ENCODE results near the gene TAPBP. TPM values are rescaled to one million over a fixed set of nuclear protein-coding genes. Genes with fewer than 3 reads are reported as not detected.
A peak's percentile ranks its signal among the peaks of the same experiment; 100 is the strongest.

Gene TAPBP
- total and polyA plus RNA-seq, 9 of the 15 experiments (the other 6 are each of a cell fraction or from before 2014, with no cell fraction given) = 5.6 to 74.0 (median 22.3) TPM

DNA sequence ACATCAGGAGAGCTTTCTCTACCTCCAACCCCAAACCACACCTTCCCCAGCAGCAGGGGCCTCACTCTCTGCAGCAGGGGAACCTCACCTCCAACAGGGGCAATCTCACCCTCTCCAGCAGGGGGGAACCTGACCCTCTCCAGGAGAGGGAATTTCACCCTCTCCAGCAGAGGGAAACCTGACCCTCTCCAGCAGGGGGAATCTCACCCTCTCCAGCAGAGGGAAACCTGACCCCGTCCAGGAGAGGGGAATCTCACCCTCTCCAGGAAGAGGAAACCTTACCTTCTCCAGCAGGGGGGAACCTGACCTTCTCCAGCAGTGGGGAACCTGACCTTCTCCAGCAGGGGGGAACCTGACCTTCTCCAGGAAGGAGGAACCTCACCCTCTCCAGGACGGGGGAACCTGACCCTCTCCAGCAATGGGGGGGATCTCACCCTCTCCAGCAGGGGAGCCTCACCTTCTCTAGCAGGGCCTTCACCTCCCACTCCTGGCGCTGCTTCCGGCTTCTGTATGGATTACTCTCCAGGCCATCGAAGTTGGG lies 33.8 kb downstream of the TAPBP start (continued):
- no peak for TF ChIP-seq FOXA1 (IDR thresholded peaks at IDR 0.05; ENCODE audit: borderline replicate concordance)
- no peak for TF ChIP-seq EGR1 (conservative IDR thresholded peaks at IDR 0.05)
- TF ChIP-seq, protein P1, sequence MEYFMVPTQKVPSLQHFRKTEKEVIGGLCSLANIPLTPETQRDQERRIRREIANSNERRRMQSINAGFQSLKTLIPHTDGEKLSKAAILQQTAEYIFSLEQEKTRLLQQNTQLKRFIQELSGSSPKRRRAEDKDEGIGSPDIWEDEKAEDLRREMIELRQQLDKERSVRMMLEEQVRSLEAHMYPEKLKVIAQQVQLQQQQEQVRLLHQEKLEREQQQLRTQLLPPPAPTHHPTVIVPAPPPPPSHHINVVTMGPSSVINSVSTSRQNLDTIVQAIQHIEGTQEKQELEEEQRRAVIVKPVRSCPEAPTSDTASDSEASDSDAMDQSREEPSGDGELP (CRISPR knock-in tag; IDR thresholded peaks at IDR 0.05; ENCODE audit: borderline replicate concordance) = peak; percentile 82
- TF ChIP-seq, protein P2, sequence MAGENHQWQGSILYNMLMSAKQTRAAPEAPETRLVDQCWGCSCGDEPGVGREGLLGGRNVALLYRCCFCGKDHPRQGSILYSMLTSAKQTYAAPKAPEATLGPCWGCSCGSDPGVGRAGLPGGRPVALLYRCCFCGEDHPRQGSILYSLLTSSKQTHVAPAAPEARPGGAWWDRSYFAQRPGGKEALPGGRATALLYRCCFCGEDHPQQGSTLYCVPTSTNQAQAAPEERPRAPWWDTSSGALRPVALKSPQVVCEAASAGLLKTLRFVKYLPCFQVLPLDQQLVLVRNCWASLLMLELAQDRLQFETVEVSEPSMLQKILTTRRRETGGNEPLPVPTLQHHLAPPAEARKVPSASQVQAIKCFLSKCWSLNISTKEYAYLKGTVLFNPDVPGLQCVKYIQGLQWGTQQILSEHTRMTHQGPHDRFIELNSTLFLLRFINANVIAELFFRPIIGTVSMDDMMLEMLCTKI (IDR thresholded peaks at IDR 0.05; ENCODE audit: partially characterized antibody) = no peak
- TF ChIP-seq MAFK (IDR thresholded peaks at IDR 0.05; ENCODE audit: low read length) = no peak
- no peak for TF ChIP-seq RUNX1 (IDR thresholded peaks at IDR 0.05; ENCODE audit: low read depth)
- no peak for TF ChIP-seq SMARCA4 (IDR thresholded peaks at IDR 0.05)
- TF ChIP-seq, protein P3, sequence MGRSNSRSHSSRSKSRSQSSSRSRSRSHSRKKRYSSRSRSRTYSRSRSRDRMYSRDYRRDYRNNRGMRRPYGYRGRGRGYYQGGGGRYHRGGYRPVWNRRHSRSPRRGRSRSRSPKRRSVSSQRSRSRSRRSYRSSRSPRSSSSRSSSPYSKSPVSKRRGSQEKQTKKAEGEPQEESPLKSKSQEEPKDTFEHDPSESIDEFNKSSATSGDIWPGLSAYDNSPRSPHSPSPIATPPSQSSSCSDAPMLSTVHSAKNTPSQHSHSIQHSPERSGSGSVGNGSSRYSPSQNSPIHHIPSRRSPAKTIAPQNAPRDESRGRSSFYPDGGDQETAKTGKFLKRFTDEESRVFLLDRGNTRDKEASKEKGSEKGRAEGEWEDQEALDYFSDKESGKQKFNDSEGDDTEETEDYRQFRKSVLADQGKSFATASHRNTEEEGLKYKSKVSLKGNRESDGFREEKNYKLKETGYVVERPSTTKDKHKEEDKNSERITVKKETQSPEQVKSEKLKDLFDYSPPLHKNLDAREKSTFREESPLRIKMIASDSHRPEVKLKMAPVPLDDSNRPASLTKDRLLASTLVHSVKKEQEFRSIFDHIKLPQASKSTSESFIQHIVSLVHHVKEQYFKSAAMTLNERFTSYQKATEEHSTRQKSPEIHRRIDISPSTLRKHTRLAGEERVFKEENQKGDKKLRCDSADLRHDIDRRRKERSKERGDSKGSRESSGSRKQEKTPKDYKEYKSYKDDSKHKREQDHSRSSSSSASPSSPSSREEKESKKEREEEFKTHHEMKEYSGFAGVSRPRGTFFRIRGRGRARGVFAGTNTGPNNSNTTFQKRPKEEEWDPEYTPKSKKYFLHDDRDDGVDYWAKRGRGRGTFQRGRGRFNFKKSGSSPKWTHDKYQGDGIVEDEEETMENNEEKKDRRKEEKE (IDR thresholded peaks at IDR 0.05; ENCODE audit: borderline replicate concordance in 1 of 2, control insufficient read depth in 1 of 2, low read depth in 2 of 2, low read length in 1 of 2) = peak in 1 of 2 experiments; percentile 89; a peak in 2 of 4 replicates
- TF ChIP-seq SREBF1 (IDR thresholded peaks at IDR 0.05; ENCODE audit: borderline replicate concordance, low read depth, low read length) = peak; percentile 48; the same call in 1 of the 2 replicates
- TF ChIP-seq, protein P4, sequence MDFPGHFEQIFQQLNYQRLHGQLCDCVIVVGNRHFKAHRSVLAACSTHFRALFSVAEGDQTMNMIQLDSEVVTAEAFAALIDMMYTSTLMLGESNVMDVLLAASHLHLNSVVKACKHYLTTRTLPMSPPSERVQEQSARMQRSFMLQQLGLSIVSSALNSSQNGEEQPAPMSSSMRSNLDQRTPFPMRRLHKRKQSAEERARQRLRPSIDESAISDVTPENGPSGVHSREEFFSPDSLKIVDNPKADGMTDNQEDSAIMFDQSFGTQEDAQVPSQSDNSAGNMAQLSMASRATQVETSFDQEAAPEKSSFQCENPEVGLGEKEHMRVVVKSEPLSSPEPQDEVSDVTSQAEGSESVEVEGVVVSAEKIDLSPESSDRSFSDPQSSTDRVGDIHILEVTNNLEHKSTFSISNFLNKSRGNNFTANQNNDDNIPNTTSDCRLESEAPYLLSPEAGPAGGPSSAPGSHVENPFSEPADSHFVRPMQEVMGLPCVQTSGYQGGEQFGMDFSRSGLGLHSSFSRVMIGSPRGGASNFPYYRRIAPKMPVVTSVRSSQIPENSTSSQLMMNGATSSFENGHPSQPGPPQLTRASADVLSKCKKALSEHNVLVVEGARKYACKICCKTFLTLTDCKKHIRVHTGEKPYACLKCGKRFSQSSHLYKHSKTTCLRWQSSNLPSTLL (IDR thresholded peaks at IDR 0.05) = no peak
- no peak for TF ChIP-seq POLR2B (IDR thresholded peaks at IDR 0.05; ENCODE audit: low read depth, partially characterized antibody)
- no peak for TF ChIP-seq HDAC2 (IDR thresholded peaks at IDR 0.05)
- TF ChIP-seq ZNF561 (CRISPR knock-in tag; conservative IDR thresholded peaks at IDR 0.05) = no peak
- TF ChIP-seq CAMTA2 (CRISPR knock-in tag; conservative IDR thresholded peaks at IDR 0.05) = no peak
- TF ChIP-seq PHB (CRISPR knock-in tag; IDR thresholded peaks at IDR 0.05) = no peak
- no peak for TF ChIP-seq RBM17 (IDR thresholded peaks at IDR 0.05; ENCODE audit: borderline replicate concordance, low read depth, low read length)
- TF ChIP-seq, protein P5, sequence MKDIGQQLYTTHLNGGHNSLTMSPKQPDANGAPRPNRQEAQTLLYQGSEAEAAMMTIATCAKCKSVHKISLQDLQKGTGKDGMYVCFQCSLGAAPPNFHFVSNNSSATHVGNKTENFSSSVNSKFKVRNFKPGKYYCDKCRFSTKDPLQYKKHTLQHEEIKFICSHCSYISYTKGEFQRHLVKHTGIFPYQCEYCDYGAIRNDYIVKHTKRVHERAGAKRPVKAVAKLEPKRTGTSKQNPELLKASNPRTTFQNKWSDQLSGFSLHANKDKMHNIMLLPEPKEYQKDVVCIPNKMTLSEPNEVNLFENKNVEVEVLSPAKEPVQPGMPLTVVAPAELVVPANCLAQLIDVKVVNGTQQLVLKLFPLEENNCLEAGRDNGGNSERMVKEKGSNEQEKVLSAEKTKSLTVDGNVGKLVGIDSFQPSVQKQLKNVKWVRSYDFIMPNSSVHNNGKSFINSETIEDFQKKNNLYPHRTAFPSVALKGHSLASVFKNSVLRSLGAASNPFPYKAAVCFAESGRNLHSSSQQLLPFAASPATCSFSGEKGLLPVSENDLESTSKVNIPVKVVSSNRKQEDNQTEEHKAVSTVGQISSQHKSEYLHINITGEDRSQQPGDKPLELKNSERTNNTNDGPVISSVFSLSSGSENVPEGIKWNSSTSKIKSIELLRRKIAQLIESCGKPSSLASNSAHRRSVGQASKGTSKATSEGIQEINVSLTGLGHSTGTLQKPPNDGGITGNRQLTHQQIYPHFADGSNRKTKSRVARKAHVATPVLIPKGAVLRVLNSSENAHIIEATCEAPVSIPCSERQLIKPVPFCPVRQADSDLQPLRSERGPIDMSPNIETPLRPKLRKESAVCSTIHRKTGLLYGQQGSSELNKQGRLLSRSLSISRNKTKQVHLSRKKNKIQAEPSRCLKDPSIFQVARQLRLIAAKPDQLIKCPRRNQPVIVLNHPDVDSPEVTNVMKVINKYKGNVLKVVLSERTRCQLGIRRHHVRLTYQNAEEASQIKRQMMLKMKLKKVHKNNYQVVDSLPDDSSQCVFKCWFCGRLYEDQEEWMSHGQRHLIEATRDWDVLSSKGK (CRISPR knock-in tag; IDR thresholded peaks at IDR 0.05) = no peak
- TF ChIP-seq NBN (IDR thresholded peaks at IDR 0.05; ENCODE audit: low read depth) = peak; percentile 46; the same call in 1 of the 2 replicates
- no peak for TF ChIP-seq ZNF23 (CRISPR knock-in tag; IDR thresholded peaks at IDR 0.05)

Data from K562 (cell line).